HepG2 (cell line): ENCODE measurements around the gene BRD2. TPM values are rescaled to one million over a fixed set of nuclear protein-coding genes. Genes with fewer than 3 reads are reported as not detected.

Experiments
- FOXO4 ChIP-seq: sonication (generic); formaldehyde crosslinking; conservative IDR thresholded peaks from 2 replicates; pipeline ENCODE4 v1.8.1; 2023; ENCODE audit warnings: missing genetic modification reagents
- HNRNPUL1 ChIP-seq: fragments of 200-400 bp; formaldehyde crosslinking; IDR thresholded peaks from 2 replicates; pipeline ENCODE4 v1.6.1; 2017; ENCODE audit warnings: low read depth, mild to moderate bottlenecking, low read length, moderate library complexity
- JDP2 ChIP-seq: sonication (generic); formaldehyde crosslinking; IDR thresholded peaks from 2 replicates; pipeline ENCODE4 v1.8.1; 2022; ENCODE audit warnings: missing genetic modification reagents, borderline replicate concordance
- KLF6 ChIP-seq: IDR thresholded peaks from 2 replicates; pipeline ENCODE4 v1.8.0; 2016; ENCODE audit warnings: missing biosample characterization, missing genetic modification reagents
- MAZ ChIP-seq, 2 experiments: sonication (generic) in 1 of 2; formaldehyde crosslinking in 1 of 2; IDR thresholded peaks; 2 replicates each; pipeline versions ENCODE4 v1.5.0 to v1.6.1; 2012 to 2020; ENCODE audit warnings: low read depth in 2 of 2, mild to moderate bottlenecking in 2 of 2, borderline replicate concordance in 1 of 2, improper control_type of control experiment in 1 of 2, low read length in 1 of 2, missing genetic modification reagents in 1 of 2, moderate library complexity in 1 of 2
- MYNN ChIP-seq: sonication (generic); formaldehyde crosslinking; IDR thresholded peaks from 2 replicates; pipeline ENCODE4 v1.4.0; 2020; ENCODE audit warnings: mild to moderate bottlenecking, low read depth, missing genetic modification reagents
- RBFOX2 ChIP-seq: fragments of 200-400 bp; formaldehyde crosslinking; IDR thresholded peaks from 2 replicates; pipeline ENCODE4 v1.6.1; 2017; ENCODE audit warnings: low read depth, mild to moderate bottlenecking, low read length
- SMAD9 ChIP-seq: sonication (generic); formaldehyde crosslinking; IDR thresholded peaks from 2 replicates; pipeline ENCODE4 v1.5.1; 2020; ENCODE audit warnings: mild to moderate bottlenecking, missing genetic modification reagents
- THRA ChIP-seq: sonication (generic); formaldehyde crosslinking; IDR thresholded peaks from 2 replicates; pipeline ENCODE4 v1.4.0; 2020; ENCODE audit warnings: missing genetic modification reagents, borderline replicate concordance
- ZNF264 ChIP-seq: sonication (generic); formaldehyde crosslinking; IDR thresholded peaks from 2 replicates; pipeline ENCODE4 v1.4.0; 2020; ENCODE audit warnings: missing genetic modification reagents
- ZNF552 ChIP-seq: sonication (generic); formaldehyde crosslinking; IDR thresholded peaks from 2 replicates; pipeline ENCODE4 v1.9.0; 2022; ENCODE audit warnings: missing genetic modification reagents, mild to moderate bottlenecking, borderline replicate concordance
- polyA plus RNA-seq, 8 experiments: library from polyadenylated mRNA; depleted of rRNA in 3 of 8; stranded (reverse) in 7 of 8; unstranded in 1 of 8; fragments of >200 nt; fragmentation: Illumina TruSeq in 4 of 8; extraction: Trizol in 4 of 8; gene quantifications; 2 replicates each; pipeline versions ENCODE4 v1.2.1 to v1.2.3, GENCODE V29; 2011 to 2016; ENCODE audit warnings: low read depth in 4 of 8, missing spikeins in 1 of 8, mixed read lengths in 1 of 8; ENCODE audit not compliant: insufficient read depth in 1 of 8
- total RNA-seq, 5 experiments: library from RNA; depleted of rRNA; stranded (reverse); fragments of >200 nt; fragmentation: Illumina TruSeq; extraction: Trizol; gene quantifications; 2 replicates each; pipeline ENCODE4 v1.2.3, GENCODE V29; 2016; ENCODE audit warnings: low read depth in 1 of 5
- TF ChIP-seq, protein P1 (sequence below): sonication (generic); formaldehyde crosslinking; IDR thresholded peaks from 2 replicates; pipeline ENCODE4 v1.5.1; 2020; ENCODE audit warnings: mild to moderate bottlenecking, moderate library complexity, missing genetic modification reagents
- TF ChIP-seq, protein P2 (sequence below): sonication (generic); formaldehyde crosslinking; IDR thresholded peaks from 2 replicates; pipeline ENCODE4 v1.5.1; 2020; ENCODE audit warnings: missing genetic modification reagents, mild to moderate bottlenecking, borderline replicate concordance
- TF ChIP-seq, protein P3 (sequence below): sonication (generic); formaldehyde crosslinking; IDR thresholded peaks from 2 replicates; pipeline ENCODE4 v1.9.0; 2021; ENCODE audit warnings: mild to moderate bottlenecking, missing genetic modification reagents

Gene BRD2
- total and polyA plus RNA-seq, 2 of the 13 experiments (the other 11 are each of a cell fraction or from before 2014, with no cell fraction given): 143 to 202 TPM

DNA sequence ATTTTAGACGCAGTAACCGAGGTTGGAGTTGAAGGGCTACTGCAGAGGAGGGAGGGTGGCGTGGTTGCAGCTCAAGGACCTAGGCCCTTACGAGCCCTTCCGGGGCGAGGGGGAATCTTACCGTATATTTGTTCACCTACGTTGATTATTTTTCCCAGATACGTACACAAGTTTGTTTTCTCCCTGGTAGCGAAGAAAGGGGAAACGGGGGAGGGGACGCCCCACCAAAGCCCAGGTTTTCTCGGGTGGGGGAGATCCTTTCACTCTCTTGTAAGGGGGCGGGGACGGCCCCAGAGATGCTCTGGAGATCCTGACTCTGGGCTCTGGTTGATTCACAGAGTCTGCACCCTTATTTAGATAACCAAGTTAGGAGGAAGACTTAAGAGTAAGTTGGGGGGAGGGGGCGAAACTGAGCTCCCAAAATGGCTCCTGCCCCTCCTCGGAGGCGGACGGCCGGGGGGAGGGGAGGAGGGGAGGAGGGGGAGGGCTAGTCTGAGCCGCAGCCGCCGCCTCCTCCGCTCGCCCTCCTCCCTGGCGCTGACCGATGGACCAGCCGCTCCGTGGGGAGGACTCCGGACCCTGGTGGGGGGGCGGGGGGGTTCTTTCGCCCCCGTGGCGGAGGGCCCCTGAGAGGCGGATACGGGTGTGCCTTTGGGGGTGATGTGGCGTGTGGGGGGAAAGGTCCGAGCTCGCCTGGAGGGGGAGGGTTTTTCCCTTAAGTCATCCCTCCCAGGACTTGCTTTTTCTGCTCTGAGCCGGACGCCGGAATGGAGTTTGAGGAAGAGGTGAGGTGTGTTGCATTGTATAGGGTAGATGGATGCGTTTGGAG is 2.2 kb downstream of the BRD2 start (continued):
- peak; percentile 36 for TF ChIP-seq MAZ (IDR thresholded peaks at IDR 0.05; ENCODE audit: borderline replicate concordance, low read depth, low read length)
- TF ChIP-seq MAZ (CRISPR knock-in tag; IDR thresholded peaks at IDR 0.05; ENCODE audit: low read depth): peak; percentile 22; the same call in 1 of the 2 replicates
- TF ChIP-seq, protein P1, sequence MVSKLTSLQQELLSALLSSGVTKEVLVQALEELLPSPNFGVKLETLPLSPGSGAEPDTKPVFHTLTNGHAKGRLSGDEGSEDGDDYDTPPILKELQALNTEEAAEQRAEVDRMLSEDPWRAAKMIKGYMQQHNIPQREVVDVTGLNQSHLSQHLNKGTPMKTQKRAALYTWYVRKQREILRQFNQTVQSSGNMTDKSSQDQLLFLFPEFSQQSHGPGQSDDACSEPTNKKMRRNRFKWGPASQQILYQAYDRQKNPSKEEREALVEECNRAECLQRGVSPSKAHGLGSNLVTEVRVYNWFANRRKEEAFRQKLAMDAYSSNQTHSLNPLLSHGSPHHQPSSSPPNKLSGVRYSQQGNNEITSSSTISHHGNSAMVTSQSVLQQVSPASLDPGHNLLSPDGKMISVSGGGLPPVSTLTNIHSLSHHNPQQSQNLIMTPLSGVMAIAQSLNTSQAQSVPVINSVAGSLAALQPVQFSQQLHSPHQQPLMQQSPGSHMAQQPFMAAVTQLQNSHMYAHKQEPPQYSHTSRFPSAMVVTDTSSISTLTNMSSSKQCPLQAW: 0 out of 2 replicates have a peak, but pooled peaks have one; percentile 10
- TF ChIP-seq FOXO4: 0 out of 2 replicates have a peak, but pooled peaks have one; percentile 76
- TF ChIP-seq MYNN: no peak
- no peak for TF ChIP-seq HNRNPUL1
- no peak for TF ChIP-seq SMAD9 (CRISPR knock-in tag)
- TF ChIP-seq ZNF264 (CRISPR knock-in tag): no peak; the same call in 1 of the 2 replicates
- no peak for TF ChIP-seq JDP2 (CRISPR knock-in tag)
- TF ChIP-seq KLF6: no peak
- TF ChIP-seq ZNF552 (CRISPR knock-in tag): no peak
- TF ChIP-seq RBFOX2: peak; percentile 69
- TF ChIP-seq, protein P2, sequence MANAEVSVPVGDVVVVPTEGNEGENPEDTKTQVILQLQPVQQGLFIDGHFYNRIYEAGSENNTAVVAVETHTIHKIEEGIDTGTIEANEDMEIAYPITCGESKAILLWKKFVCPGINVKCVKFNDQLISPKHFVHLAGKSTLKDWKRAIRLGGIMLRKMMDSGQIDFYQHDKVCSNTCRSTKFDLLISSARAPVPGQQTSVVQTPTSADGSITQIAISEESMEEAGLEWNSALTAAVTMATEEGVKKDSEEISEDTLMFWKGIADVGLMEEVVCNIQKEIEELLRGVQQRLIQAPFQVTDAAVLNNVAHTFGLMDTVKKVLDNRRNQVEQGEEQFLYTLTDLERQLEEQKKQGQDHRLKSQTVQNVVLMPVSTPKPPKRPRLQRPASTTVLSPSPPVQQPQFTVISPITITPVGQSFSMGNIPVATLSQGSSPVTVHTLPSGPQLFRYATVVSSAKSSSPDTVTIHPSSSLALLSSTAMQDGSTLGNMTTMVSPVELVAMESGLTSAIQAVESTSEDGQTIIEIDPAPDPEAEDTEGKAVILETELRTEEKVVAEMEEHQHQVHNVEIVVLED (CRISPR knock-in tag): peak; percentile 11
- 0 out of 2 replicates have a peak, but pooled peaks have one; percentile 2 for TF ChIP-seq THRA (CRISPR knock-in tag)
- TF ChIP-seq, protein P3, sequence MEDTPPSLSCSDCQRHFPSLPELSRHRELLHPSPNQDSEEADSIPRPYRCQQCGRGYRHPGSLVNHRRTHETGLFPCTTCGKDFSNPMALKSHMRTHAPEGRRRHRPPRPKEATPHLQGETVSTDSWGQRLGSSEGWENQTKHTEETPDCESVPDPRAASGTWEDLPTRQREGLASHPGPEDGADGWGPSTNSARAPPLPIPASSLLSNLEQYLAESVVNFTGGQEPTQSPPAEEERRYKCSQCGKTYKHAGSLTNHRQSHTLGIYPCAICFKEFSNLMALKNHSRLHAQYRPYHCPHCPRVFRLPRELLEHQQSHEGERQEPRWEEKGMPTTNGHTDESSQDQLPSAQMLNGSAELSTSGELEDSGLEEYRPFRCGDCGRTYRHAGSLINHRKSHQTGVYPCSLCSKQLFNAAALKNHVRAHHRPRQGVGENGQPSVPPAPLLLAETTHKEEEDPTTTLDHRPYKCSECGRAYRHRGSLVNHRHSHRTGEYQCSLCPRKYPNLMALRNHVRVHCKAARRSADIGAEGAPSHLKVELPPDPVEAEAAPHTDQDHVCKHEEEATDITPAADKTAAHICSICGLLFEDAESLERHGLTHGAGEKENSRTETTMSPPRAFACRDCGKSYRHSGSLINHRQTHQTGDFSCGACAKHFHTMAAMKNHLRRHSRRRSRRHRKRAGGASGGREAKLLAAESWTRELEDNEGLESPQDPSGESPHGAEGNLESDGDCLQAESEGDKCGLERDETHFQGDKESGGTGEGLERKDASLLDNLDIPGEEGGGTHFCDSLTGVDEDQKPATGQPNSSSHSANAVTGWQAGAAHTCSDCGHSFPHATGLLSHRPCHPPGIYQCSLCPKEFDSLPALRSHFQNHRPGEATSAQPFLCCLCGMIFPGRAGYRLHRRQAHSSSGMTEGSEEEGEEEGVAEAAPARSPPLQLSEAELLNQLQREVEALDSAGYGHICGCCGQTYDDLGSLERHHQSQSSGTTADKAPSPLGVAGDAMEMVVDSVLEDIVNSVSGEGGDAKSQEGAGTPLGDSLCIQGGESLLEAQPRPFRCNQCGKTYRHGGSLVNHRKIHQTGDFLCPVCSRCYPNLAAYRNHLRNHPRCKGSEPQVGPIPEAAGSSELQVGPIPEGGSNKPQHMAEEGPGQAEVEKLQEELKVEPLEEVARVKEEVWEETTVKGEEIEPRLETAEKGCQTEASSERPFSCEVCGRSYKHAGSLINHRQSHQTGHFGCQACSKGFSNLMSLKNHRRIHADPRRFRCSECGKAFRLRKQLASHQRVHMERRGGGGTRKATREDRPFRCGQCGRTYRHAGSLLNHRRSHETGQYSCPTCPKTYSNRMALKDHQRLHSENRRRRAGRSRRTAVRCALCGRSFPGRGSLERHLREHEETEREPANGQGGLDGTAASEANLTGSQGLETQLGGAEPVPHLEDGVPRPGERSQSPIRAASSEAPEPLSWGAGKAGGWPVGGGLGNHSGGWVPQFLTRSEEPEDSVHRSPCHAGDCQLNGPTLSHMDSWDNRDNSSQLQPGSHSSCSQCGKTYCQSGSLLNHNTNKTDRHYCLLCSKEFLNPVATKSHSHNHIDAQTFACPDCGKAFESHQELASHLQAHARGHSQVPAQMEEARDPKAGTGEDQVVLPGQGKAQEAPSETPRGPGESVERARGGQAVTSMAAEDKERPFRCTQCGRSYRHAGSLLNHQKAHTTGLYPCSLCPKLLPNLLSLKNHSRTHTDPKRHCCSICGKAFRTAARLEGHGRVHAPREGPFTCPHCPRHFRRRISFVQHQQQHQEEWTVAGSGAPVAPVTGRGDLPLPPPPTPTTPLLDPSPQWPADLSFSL (CRISPR knock-in tag): 0 out of 2 replicates have a peak, but pooled peaks have one; percentile 19
